Effector CD4-positive, alpha-beta T cell (primary cell): ENCODE data around the gene C3orf22.
"Not testable (repeated sequence)": the region's sequence is repeated elsewhere in the genome, so short reads cannot be mapped to it uniquely, and the experiment has no call there.

ENCODE experiments used
- DNase-seq: peaks from one replicate; pipeline ENCODE4 v3.0.0-alpha.2; 2020

The C3orf22 gene

DNA sequence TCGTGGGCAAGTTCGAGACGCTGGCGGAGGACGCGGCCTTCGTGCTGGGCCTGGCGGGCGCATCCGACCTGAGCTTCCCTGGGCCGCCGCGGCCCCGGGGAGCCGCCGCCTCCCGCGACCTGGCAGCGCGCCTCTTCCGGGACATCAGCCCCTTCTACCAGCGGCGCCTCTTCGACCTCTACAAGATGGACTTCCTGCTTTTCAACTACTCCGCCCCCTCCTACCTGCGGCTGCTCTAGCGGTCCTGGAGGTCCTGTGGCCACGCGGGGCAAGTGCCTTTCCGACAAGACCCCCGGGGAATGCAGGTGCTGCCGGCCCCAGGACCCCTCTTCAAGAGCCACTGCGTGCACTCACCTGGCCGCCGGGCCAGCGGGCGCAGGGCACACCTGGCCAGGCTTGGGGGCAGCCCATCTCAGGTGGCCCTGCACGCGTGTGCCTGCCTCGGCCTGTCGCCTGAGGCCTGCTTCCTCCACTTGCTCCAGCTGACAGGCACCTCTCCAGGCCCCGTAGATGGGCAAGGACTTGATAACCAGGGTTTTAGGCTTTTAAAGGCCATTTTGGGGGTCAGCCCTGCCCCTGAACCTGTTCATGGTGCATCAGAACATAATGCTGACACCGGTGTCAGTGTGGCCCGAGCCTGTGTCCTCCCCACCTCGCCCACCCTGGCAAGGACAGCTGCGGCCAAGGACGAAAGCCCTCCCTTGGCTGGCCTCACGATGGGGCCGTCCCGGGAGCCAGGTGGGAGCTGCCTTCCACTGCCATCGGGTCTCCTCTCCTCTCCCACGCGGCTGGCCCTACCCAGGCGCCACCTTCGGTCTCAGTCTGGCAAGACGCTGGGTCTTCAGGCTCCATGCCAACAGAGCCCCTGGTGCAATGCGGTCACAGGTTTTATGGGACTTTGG lies 16.1 kb downstream of the C3orf22 start:
- no peak for DNase-seq

GRCh38 chr3:126541628-126542339 lies 16.9 kb downstream of the C3orf22 start:
- no peak for DNase-seq

DNA sequence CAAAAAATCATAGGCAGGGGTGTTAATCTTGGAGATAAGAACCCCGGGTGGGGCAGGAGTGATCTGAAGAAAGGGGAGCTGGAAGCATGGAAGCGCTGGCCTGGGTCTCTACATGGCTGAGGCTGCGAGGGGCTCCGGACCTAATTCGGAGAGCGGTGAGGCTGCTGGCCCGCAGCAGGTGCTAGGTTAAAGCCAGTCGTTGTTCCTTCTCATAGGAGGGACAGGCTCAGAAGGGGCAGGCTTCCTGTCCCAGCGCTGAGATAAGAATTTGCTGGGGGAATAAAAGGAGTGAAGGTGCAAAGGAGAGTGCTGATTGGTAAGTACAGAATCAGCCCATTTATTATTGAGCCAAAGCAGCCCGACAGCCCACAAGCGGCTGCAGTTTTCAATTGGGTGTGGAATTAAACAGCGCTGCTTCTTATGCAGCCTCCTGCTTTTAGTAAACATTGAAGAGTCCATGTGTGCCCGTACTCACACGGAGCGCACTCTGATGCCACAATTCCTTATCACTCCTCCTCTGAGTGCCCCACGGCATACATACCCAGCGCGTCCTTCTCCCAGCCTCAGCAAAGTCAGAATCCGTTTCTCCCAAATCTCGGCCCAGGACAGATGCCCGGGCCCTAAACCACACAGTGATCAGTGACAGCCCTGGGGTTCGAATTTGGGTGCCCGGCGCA lies 17.6 kb downstream of the C3orf22 start:
- no peak for DNase-seq

DNA sequence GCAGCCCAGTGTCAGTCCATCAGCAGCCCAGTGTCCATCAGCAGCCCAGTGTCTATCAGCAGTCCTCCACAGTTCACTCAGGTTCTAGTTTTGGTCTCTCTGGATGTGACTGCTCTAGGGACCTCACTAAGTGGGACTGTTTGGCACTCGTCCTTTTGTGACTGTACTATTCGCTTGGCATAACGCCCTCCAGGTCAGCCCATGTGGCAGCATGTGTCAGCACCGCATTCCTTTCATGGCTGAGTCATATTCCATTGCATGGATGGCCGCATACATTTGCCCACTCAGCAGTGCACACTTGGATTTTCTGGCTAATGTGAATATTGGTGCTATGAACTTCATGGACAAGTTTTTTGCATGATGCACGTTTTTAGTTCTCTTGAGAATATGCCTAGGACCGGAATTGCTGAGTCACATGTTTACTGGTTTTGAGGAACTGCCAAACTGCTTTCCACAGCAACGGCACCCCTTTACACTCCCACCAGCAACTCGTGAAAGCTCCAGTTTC lies 18.3 kb downstream of the C3orf22 start:
- DNase-seq = no peak

GRCh38 chr3:126539558-126540250 lies 19.0 kb downstream of the C3orf22 start:
- no peak for DNase-seq

DNA sequence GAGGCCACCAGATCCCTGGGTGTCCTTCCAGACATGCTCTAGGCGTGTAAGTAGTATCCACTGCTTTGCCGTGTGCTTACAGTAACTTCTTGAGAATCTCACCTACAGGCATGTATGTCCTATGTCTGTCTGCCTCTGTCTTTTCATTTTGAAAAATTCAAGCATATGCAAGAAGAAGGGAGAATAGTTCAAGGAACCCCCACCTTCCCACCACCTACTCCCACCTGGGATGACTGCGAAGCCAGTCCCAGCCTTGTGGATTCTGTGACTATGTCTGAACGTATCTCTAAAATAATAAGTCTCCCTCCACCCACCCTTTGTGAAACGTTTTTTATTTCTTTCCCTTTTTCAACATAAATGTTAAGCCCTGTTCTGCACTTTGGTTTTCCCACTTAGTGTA lies 19.8 kb downstream of the C3orf22 start:
- no peak for DNase-seq

DNA sequence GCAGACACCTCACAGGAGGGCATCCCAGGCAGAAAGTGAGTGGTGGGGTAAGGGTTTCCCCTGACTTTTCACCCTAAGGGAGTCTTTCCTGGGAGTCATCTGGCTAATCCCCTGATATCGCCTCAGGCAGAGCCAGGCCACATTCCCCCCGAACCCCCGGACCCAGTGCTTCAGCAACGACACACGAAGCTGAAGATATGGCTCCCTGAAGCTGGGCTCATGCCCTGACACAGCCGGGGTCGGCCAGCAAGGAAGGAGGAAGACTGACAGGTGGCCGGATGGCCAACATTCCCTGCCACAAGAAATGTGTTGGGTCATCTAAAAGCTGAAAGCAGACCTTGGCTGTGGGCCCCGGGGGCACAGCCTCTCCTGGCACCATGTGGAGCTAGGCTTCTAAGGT lies 20.4 kb downstream of the C3orf22 start:
- DNase-seq = no peak

GRCh38 chr3:126537730-126538281 lies 20.9 kb downstream of the C3orf22 start:
- DNase-seq = no peak

GRCh38 chr3:126537116-126537729 lies 21.5 kb downstream of the C3orf22 start:
- no peak for DNase-seq

- no peak for DNase-seq
Measured at GRCh38 chr3:126536126-126536525, 22.6 kb downstream of the C3orf22 start.

- DNase-seq = no peak
Measured at GRCh38 chr3:126535636-126536035, 23.1 kb downstream of the C3orf22 start.

- DNase-seq = not testable (repeated sequence)
Measured at GRCh38 chr3:126534716-126535115, 24.0 kb downstream of the C3orf22 start.

- DNase-seq = no peak
Measured at GRCh38 chr3:126533506-126533905, 25.2 kb downstream of the C3orf22 start.

GRCh38 chr3:126531051-126531330 lies 27.7 kb downstream of the C3orf22 start:
- DNase-seq = no peak

DNA sequence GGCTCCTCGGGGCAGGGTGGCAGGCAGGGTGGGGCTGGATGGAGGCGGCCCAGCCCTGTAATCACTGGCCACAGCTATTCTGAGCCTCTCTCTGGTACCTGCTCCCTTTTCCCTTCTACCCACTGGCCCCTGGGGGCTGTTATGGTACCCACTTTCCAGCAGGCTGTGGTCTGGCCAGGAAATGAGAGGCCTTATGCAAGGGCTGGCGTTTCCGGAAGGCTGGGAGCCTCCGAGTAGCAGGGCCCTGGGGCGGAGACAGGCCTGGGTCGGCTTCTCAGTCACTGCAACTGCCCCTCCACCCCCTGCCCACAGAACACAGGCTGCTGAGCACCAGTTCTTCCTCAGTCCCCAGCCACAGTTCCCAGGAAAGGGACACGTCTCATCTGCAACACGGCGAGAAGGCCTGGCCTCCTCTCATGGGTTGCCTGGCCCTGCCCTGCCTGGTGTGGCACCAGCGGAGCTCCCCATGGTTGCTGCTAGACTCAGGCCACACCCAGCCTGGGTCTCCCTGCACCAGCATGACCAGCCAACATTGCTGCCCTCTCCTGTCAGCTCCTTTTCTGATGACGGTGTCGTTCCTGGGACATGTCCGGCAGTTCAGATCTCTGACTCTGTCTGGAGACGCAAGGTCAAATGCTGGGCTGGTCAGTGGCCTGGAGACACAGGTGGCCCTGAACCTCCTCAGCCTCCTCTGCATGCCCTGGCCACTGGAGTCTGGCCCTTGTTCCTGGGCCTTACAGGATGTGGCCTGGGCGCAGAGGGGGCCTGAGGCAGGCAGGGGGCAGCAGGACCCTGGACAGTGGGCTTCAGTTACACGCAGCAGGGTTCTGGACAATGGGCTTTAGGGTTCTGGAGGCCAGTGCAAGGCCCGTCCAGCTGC lies 28.3 kb downstream of the C3orf22 start:
- no peak for DNase-seq

DNA sequence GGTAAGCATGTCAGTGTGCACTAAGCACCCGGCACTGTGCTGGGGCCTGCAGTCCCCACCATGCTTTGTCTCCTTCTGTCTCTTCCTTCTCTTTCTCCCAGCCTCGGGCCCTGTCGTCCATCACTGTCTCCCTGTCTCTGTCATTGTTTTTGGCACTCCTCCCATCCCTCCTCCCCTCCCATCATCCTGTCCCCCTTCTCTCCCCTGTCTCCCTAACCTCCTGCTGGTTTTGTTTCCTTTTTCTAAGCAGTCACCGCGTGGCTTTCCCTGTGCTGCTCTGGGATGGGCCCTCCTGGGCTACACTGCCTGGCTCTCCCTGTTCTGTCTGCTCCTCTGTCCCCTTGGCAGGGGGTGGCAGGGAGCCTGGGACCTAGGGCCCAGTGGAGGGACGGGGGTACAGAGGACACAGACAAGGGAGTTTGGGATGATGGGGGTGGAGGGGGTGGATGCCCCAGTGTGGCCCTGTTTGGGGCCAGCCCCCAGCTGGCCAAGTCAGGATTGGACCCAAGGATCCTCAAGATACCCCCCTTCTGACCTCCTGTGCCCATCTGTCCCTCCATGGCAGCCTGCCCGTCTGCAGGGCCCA lies 29.1 kb downstream of the C3orf22 start:
- no peak for DNase-seq

DNA sequence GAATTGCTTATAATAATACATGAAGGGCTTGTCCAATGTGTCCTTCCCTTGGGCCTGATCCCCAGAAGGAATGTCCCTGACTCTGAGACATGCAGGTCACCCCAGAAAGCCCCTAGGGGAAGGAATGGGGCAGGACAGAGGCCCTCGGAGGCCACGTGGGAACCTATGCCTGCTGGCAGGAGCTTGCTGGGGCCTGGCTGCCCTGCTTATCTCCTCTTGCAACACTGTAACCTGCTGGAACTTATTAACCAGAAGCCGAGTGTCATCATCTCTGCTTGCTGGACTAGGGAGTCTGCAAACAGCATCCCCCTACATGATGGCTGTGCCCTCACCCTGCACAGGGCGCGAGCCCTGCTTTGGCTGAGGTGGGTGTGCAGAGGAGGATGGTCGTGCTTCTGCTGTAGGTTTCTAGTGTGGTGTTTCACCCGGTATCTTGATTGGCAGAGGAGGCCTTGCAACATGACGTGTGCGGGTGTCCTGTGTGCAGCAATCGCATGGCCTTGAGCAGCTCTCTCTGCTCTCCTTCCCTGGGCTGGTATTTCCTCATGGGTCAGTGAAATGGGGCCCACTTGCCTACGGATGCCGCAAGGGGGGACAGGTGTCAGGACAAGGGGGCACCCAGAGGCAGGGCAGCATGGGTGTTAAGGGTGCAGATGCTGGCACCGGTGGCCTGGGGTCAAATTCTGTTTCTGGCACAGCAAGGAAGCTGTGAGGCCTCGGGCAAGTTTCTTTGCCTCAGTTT lies 29.8 kb downstream of the C3orf22 start:
- DNase-seq = no peak

GRCh38 chr3:126528419-126528799 lies 30.3 kb downstream of the C3orf22 start:
- no peak for DNase-seq

DNA sequence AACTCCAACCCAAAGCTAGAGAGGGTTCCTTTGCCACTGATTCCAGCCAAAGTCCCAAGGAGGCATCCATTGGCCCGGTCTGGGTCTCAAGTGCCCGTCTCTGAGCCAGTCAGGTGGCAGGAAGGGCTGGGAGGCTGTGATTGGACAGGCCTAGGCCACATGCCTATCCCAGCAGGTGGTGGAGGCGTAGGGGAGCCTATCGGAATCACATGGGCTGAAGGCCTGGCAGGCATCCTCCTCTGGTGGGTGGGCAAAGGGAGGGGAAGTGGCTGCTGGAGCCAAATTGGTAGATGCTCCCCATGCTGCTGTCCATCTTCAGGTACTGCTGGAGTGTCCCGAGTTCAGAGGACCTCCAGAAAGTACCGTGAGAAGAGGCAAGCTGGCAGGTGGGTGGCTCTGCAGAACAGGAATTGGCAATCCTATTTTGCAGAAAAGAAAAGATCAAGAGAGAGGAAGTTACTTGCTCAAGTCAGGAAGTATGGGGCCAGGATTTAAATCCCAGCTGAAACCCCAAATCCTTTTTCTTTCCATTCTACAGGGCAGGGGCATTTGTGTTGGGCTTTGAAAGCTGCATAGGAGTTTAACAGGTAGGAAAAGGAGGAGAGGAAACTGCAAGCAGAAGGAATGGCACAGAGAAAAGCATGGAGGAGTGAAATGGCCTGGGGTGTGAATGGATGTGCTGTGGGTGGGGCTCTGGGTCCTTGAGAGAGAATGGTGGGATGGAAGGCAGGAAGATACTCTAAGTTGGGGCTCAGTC lies 31.1 kb downstream of the C3orf22 start:
- no peak for DNase-seq
